Effector memory CD8-positive, alpha-beta T cell (primary cell): ENCODE results near the gene ANKRD65.

Experiments
- ATAC-seq: fragments of 150-1000 bp; cut with Tn5 transposase; replicated peaks from 2 replicates; pipeline ENCODE4 v1.10.0; 2021; ENCODE audit warnings: mild to moderate bottlenecking, moderate library complexity
- DNase-seq, 3 experiments: peaks; one replicate each; pipeline ENCODE4 v3.0.0; 2021
- H3K27ac Mint-ChIP-seq, 2 donors: one replicate each; pipeline ENCODE4 v1.8.0; 2022; ENCODE audit warnings: mild to moderate bottlenecking in 2 of 2, mixed read lengths in 2 of 2, moderate library complexity in 2 of 2
- H3K27me3 Mint-ChIP-seq, 2 donors: one replicate each; pipeline ENCODE4 v1.8.0; 2022; ENCODE audit warnings: mixed read lengths in 2 of 2
- H3K36me3 Mint-ChIP-seq: one replicate; pipeline ENCODE4 v1.8.0; 2022; ENCODE audit warnings: mild to moderate bottlenecking, moderate library complexity, mixed read lengths; ENCODE audit not compliant: insufficient read depth
- H3K4me1 Mint-ChIP-seq, 2 donors: one replicate each; pipeline ENCODE4 v1.8.0; 2022; ENCODE audit warnings: low read depth in 2 of 2, mixed read lengths in 2 of 2
- H3K4me3 Mint-ChIP-seq, 2 donors: one replicate each; pipeline ENCODE4 v1.8.0; 2022; ENCODE audit warnings: mild to moderate bottlenecking in 2 of 2, mixed read lengths in 2 of 2, moderate library complexity in 2 of 2
- H3K9me3 Mint-ChIP-seq, 2 donors: one replicate each; pipeline ENCODE4 v1.8.0; 2022; ENCODE audit warnings: mixed read lengths in 2 of 2

Gene ANKRD65

GRCh38 chr1:1437904-1438376 is 16.9 kb upstream of the ANKRD65 start:
- Mint-ChIP-seq H3K4me1 (peaks cover 0 to 5% of the 10 kb centered on the region in 2 donors), H3K27me3 (peaks cover 10 to 47% of the 10 kb centered on the region in 2 donors), H3K4me3 (no peak overlapping the region), H3K9me3 (no peaks in the 10 kb centered on the region), H3K27ac (no peak overlapping the region), H3K36me3 (no peaks in the 10 kb centered on the region)
- no peak for ATAC-seq
- DNase-seq: no peak

- no peaks in the 10 kb centered on the region for H3K9me3 Mint-ChIP-seq
- ATAC-seq (no peak), DNase-seq (no peak)
- peaks cover 10 to 53% of the 10 kb centered on the region in 2 donors for H3K27me3 Mint-ChIP-seq
- H3K27ac Mint-ChIP-seq: no peak overlapping the region
- H3K36me3 Mint-ChIP-seq: no peaks in the 10 kb centered on the region
- H3K4me1 Mint-ChIP-seq: peaks cover 0 to 5% of the 10 kb centered on the region in 2 donors
- H3K4me3 Mint-ChIP-seq: no peak overlapping the region
These were observed 16.2 kb upstream of the ANKRD65 start for GRCh38 chr1:1437033-1437903.

GRCh38 chr1:1436630-1437032 is 15.6 kb upstream of the ANKRD65 start:
- peaks cover 0 to 5% of the 10 kb centered on the region in 2 donors for H3K4me1 Mint-ChIP-seq
- no peaks in the 10 kb centered on the region for H3K36me3 Mint-ChIP-seq
- ATAC-seq (no peak), DNase-seq (no peak)
- H3K9me3 Mint-ChIP-seq: no peaks in the 10 kb centered on the region
- H3K27me3 Mint-ChIP-seq: peaks cover 10 to 60% of the 10 kb centered on the region in 2 donors
- H3K27ac Mint-ChIP-seq: no peak overlapping the region
- peak overlapping the region; percentile 58 to 59 for H3K4me3 Mint-ChIP-seq

GRCh38 chr1:1435911-1436629 is 15.0 kb upstream of the ANKRD65 start:
- H3K4me1 Mint-ChIP-seq: peaks cover 0 to 5% of the 10 kb centered on the region in 2 donors
- no peaks in the 10 kb centered on the region for H3K36me3 Mint-ChIP-seq
- H3K27me3 Mint-ChIP-seq: peaks cover 10 to 65% of the 10 kb centered on the region in 2 donors
- DNase-seq (no peak), ATAC-seq (peak; percentile 9)
- H3K27ac Mint-ChIP-seq: no peak overlapping the region
- peak overlapping the region; percentile 58 to 59 for H3K4me3 Mint-ChIP-seq
- H3K9me3 Mint-ChIP-seq: no peaks in the 10 kb centered on the region

GRCh38 chr1:1435106-1435903 is 14.2 kb upstream of the ANKRD65 start, which contains the start of gene VWA1:
Gene VWA1 (plus strand): TSS chr1:1435690. CDS start chr1:1435749, 59 bp downstream.
- H3K4me1 Mint-ChIP-seq: peaks cover 0 to 5% of the 10 kb centered on the region in 2 donors
- peaks cover 10 to 59% of the 10 kb centered on the region in 2 donors for H3K27me3 Mint-ChIP-seq
- no peaks in the 10 kb centered on the region for H3K36me3 Mint-ChIP-seq
- DNase-seq (peak; percentile 35 to 50 (median 37)), ATAC-seq (peak; percentile 88)
- no peaks in the 10 kb centered on the region for H3K9me3 Mint-ChIP-seq
- peak within 1 kb of the TSS; percentile 65 to 69 for H3K4me3 Mint-ChIP-seq
- no peak within 1 kb of the TSS for H3K27ac Mint-ChIP-seq

- Mint-ChIP-seq H3K27me3 (peaks cover 12 to 65% of the 10 kb centered on the region in 2 donors), H3K9me3 (no peaks in the 10 kb centered on the region), H3K27ac (no peak overlapping the region), H3K4me3 (peak overlapping the region; percentile 65 to 69), H3K4me1 (peaks cover 0 to 5% of the 10 kb centered on the region in 2 donors), H3K36me3 (no peaks in the 10 kb centered on the region)
- DNase-seq: no peak
- ATAC-seq: no peak
These were observed 13.7 kb upstream of the ANKRD65 start for GRCh38 chr1:1434824-1435105.

GRCh38 chr1:1434131-1434823 is 13.2 kb upstream of the ANKRD65 start:
- no peak for ATAC-seq
- no peak for DNase-seq
- Mint-ChIP-seq H3K36me3 (no peaks in the 10 kb centered on the region), H3K9me3 (no peaks in the 10 kb centered on the region), H3K4me3 (no peak overlapping the region), H3K4me1 (peaks cover 0 to 5% of the 10 kb centered on the region in 2 donors), H3K27me3 (peaks cover 14 to 70% of the 10 kb centered on the region in 2 donors), H3K27ac (no peak overlapping the region)

GRCh38 chr1:1433804-1434130 is 12.7 kb upstream of the ANKRD65 start:
- no peak overlapping the region for H3K4me3 Mint-ChIP-seq
- ATAC-seq (no peak), DNase-seq (no peak)
- H3K9me3 Mint-ChIP-seq: no peaks in the 10 kb centered on the region
- peaks cover 0 to 5% of the 10 kb centered on the region in 2 donors for H3K4me1 Mint-ChIP-seq
- no peak overlapping the region for H3K27ac Mint-ChIP-seq
- H3K36me3 Mint-ChIP-seq: no peaks in the 10 kb centered on the region
- peaks cover 14 to 70% of the 10 kb centered on the region in 2 donors for H3K27me3 Mint-ChIP-seq

GRCh38 chr1:1432951-1433803 is 12.1 kb upstream of the ANKRD65 start:
- Mint-ChIP-seq H3K9me3 (no peaks in the 10 kb centered on the region), H3K36me3 (no peaks in the 10 kb centered on the region), H3K27ac (no peak overlapping the region), H3K4me3 (no peak overlapping the region), H3K4me1 (peaks cover 0 to 5% of the 10 kb centered on the region in 2 donors), H3K27me3 (peaks cover 20 to 70% of the 10 kb centered on the region in 2 donors)
- ATAC-seq: no peak
- DNase-seq: no peak

GRCh38 chr1:1432274-1432950 is 11.3 kb upstream of the ANKRD65 start:
- no peak for DNase-seq
- no peaks in the 10 kb centered on the region for H3K36me3 Mint-ChIP-seq

GRCh38 chr1:1431845-1432273 is 10.8 kb upstream of the ANKRD65 start:
- H3K4me1 Mint-ChIP-seq: peaks cover 0 to 5% of the 10 kb centered on the region in 2 donors
- no peaks in the 10 kb centered on the region for H3K9me3 Mint-ChIP-seq
- ATAC-seq (no peak), DNase-seq (no peak)
- no peak overlapping the region for H3K27ac Mint-ChIP-seq
- peaks cover 21 to 73% of the 10 kb centered on the region in 2 donors for H3K27me3 Mint-ChIP-seq
- no peaks in the 10 kb centered on the region for H3K36me3 Mint-ChIP-seq
- no peak overlapping the region for H3K4me3 Mint-ChIP-seq

More at GRCh38 chr1:1432274-1432950, 11.3 kb upstream of the ANKRD65 start:
- ATAC-seq: no peak
- no peaks in the 10 kb centered on the region for H3K9me3 Mint-ChIP-seq
- peaks cover 0 to 5% of the 10 kb centered on the region in 2 donors for H3K4me1 Mint-ChIP-seq
- no peak overlapping the region for H3K4me3 Mint-ChIP-seq
- peaks cover 21 to 73% of the 10 kb centered on the region in 2 donors for H3K27me3 Mint-ChIP-seq
- no peak overlapping the region for H3K27ac Mint-ChIP-seq
